H9 (cell line): ENCODE measurements around the gene NEK5. TPM values are rescaled to one million over a fixed set of nuclear protein-coding genes. Genes with fewer than 3 reads are reported as not detected.

Experiments used
- DNase-seq: peaks from one replicate; pipeline ENCODE4 v3.0.0-alpha.2; 2017
- H2AFZ ChIP-seq: one replicate; pipeline ENCODE4 v1.6.1; 2013; ENCODE audit warnings: mild to moderate bottlenecking, low read length, control low read depth, moderate library complexity
- H2AK5ac ChIP-seq: 2 replicates; pipeline ENCODE4 v1.6.1; 2013; ENCODE audit warnings: low read length, control low read depth, mixed read lengths; ENCODE audit not compliant: insufficient read length
- H2BK120ac ChIP-seq: one replicate; pipeline ENCODE4 v1.6.1; 2013; ENCODE audit warnings: low read depth, mild to moderate bottlenecking, low read length, control low read depth, inconsistent platforms; ENCODE audit not compliant: poor library complexity, severe bottlenecking
- H2BK12ac ChIP-seq: 2 replicates; pipeline ENCODE4 v1.6.1; 2013; ENCODE audit warnings: low read length, control low read depth, mixed read lengths, low read depth; ENCODE audit not compliant: insufficient read length
- H2BK15ac ChIP-seq: 2 replicates; pipeline ENCODE4 v1.6.1; 2013; ENCODE audit warnings: low read depth, low read length, control low read depth
- H2BK20ac ChIP-seq: one replicate; pipeline ENCODE4 v1.6.1; 2013; ENCODE audit warnings: low read depth, mild to moderate bottlenecking, low read length, control low read depth, inconsistent platforms; ENCODE audit not compliant: poor library complexity, severe bottlenecking
- H2BK5ac ChIP-seq: 2 replicates; pipeline ENCODE4 v1.6.1; 2013; ENCODE audit warnings: low read length, control low read depth, mixed read lengths; ENCODE audit not compliant: insufficient read length
- H3K14ac ChIP-seq: 2 replicates; pipeline ENCODE4 v1.6.1; 2013; ENCODE audit warnings: low read length, control low read depth; ENCODE audit not compliant: insufficient read depth
- H3K18ac ChIP-seq: 2 replicates; pipeline ENCODE4 v1.6.1; 2013; ENCODE audit warnings: low read depth, mild to moderate bottlenecking, mixed read lengths, low read length, control low read depth; ENCODE audit not compliant: insufficient read length
- H3K23ac ChIP-seq: 2 replicates; pipeline ENCODE4 v1.6.1; 2013; ENCODE audit warnings: low read length, control low read depth, mixed read lengths, low read depth; ENCODE audit not compliant: insufficient read length
- H3K23me2 ChIP-seq: 2 replicates; pipeline ENCODE4 v1.6.1; 2013; ENCODE audit warnings: low read depth, mild to moderate bottlenecking, mixed read lengths, low read length, control low read depth; ENCODE audit not compliant: insufficient read length, poor library complexity, severe bottlenecking
- H3K27ac ChIP-seq: 2 replicates; pipeline ENCODE4 v1.5.1; 2013; ENCODE audit warnings: low read length, control low read depth, mixed read lengths, low read depth; ENCODE audit not compliant: insufficient read length
- H3K27me3 ChIP-seq: 2 replicates; pipeline ENCODE4 v1.6.1; 2013; ENCODE audit warnings: low read length, control low read depth, inconsistent platforms; ENCODE audit not compliant: insufficient read depth
- H3K4ac ChIP-seq: 2 replicates; pipeline ENCODE4 v1.6.1; 2013; ENCODE audit warnings: low read depth, mild to moderate bottlenecking, control low read depth, inconsistent platforms, low read length, moderate library complexity
- H3K4me1 ChIP-seq: 2 replicates; pipeline ENCODE4 v1.6.1; 2013; ENCODE audit warnings: low read length, control low read depth, inconsistent platforms; ENCODE audit not compliant: insufficient read depth
- H3K4me2 ChIP-seq: 2 replicates; pipeline ENCODE4 v1.6.1; 2013; ENCODE audit warnings: low read length, control low read depth, mixed read lengths; ENCODE audit not compliant: insufficient read length, insufficient read depth
- H3K56ac ChIP-seq: 2 replicates; pipeline ENCODE4 v1.6.1; 2013; ENCODE audit warnings: low read depth, mild to moderate bottlenecking, mixed read lengths, low read length, control low read depth; ENCODE audit not compliant: insufficient read length
- H3K79me1 ChIP-seq: 2 replicates; pipeline ENCODE4 v1.6.1; 2013; ENCODE audit warnings: low read depth, mild to moderate bottlenecking, moderate library complexity, low read length, control low read depth, inconsistent platforms; ENCODE audit not compliant: insufficient read depth, poor library complexity, severe bottlenecking
- H3K79me2 ChIP-seq: 2 replicates; pipeline ENCODE4 v1.6.1; 2013; ENCODE audit warnings: low read length, control low read depth, inconsistent platforms; ENCODE audit not compliant: insufficient read depth
- H3K9ac ChIP-seq: 2 replicates; pipeline ENCODE4 v1.6.1; 2013; ENCODE audit warnings: low read length, control low read depth, mixed read lengths; ENCODE audit not compliant: insufficient read length; ENCODE audit errors: extremely low read depth
- H3K9me3 ChIP-seq: one replicate; pipeline ENCODE4 v1.6.1; 2013; ENCODE audit warnings: low read depth, low read length, inconsistent platforms; ENCODE audit not compliant: control insufficient read depth
- H3T11ph ChIP-seq: one replicate; pipeline ENCODE4 v1.6.1; 2013; ENCODE audit warnings: mild to moderate bottlenecking, low read length, control low read depth, inconsistent platforms
- H4K20me1 ChIP-seq: one replicate; pipeline ENCODE4 v1.6.1; 2013; ENCODE audit not compliant: control insufficient read depth, insufficient read length, insufficient read depth
- H4K5ac ChIP-seq: 2 replicates; pipeline ENCODE4 v1.6.1; 2013; ENCODE audit warnings: low read depth, mild to moderate bottlenecking, mixed read lengths, low read length, control low read depth; ENCODE audit not compliant: insufficient read length
- H4K8ac ChIP-seq: replicated peaks from 2 replicates; pipeline ENCODE4 v1.6.1; 2013; ENCODE audit warnings: low read length, control low read depth, mixed read lengths, low read depth; ENCODE audit not compliant: insufficient read length
- H4K91ac ChIP-seq: 2 replicates; pipeline ENCODE4 v1.6.1; 2013; ENCODE audit warnings: low read depth, mild to moderate bottlenecking, moderate library complexity, mixed read lengths, low read length, control low read depth; ENCODE audit not compliant: insufficient read length
- H3K27ac Mint-ChIP-seq, 3 experiments: 2 replicates in 2 of 3; 3 replicates in 1 of 3; pipeline ENCODE4 v1.8.0; 2020 to 2021; ENCODE audit warnings: mixed read lengths in 3 of 3, mild to moderate bottlenecking in 1 of 3, moderate library complexity in 1 of 3
- H3K27me3 Mint-ChIP-seq: 2 replicates; pipeline ENCODE4 v1.8.0; 2021; ENCODE audit warnings: low read depth, mild to moderate bottlenecking, moderate library complexity, mixed read lengths
- H3K36me3 Mint-ChIP-seq, 3 experiments: 2 replicates in 2 of 3; 3 replicates in 1 of 3; pipeline ENCODE4 v1.8.0; 2020 to 2021; ENCODE audit warnings: low read depth in 3 of 3, mixed read lengths in 3 of 3; ENCODE audit not compliant: insufficient read depth in 1 of 3
- H3K4me1 Mint-ChIP-seq, 2 experiments: 2 replicates each; pipeline ENCODE4 v1.8.0; 2020; ENCODE audit warnings: mixed read lengths in 2 of 2
- H3K4me3 Mint-ChIP-seq, 2 experiments: 2 replicates in 1 of 2; 3 replicates in 1 of 2; pipeline ENCODE4 v1.8.0; 2020 to 2021; ENCODE audit warnings: mild to moderate bottlenecking in 2 of 2, mixed read lengths in 2 of 2, moderate library complexity in 1 of 2
- H3K9me3 Mint-ChIP-seq, 2 experiments: 2 replicates in 1 of 2; 3 replicates in 1 of 2; pipeline ENCODE4 v1.8.0; 2020; ENCODE audit warnings: mild to moderate bottlenecking in 2 of 2, mixed read lengths in 2 of 2, moderate library complexity in 1 of 2
- CTCF ChIP-seq: fragments of 200-600 bp; sonication (generic); conservative IDR thresholded peaks from 3 replicates; pipeline ENCODE4 v1.8.0; 2021; ENCODE audit warnings: antibody characterized with exemption, mild to moderate bottlenecking
- WGBS: extraction: QIAGEN DNeasy Blood & Tissue Kit; methylation state at CpG from one replicate; pipeline ENCODE4 v1.1.7; 2013; ENCODE audit warnings: missing lambda C conversion rate, low lambda C conversion rate, mixed read lengths; ENCODE audit not compliant: insufficient read length; ENCODE audit errors: extremely low coverage; 5-methylcytosine and 5-hydroxymethylcytosine counted together
- total RNA-seq: library from RNA; stranded (reverse); gene quantifications from 2 replicates; pipeline ENCODE4 v1.2.1, GENCODE V29; 2021

Gene NEK5
- total RNA-seq, 1 experiment from 2014 or later = 0.26 TPM

GRCh38 chr13:52169839-52170238 is 41.0 kb upstream of the NEK5 start:
- Histone ChIP-seq H3K4me1 (no peaks in the 10 kb centered on the region), H3K56ac (no peak overlapping the region), H3K4ac (no peak overlapping the region), H2BK120ac (no peak overlapping the region), H4K20me1 (no peaks in the 10 kb centered on the region), H4K5ac (no peak overlapping the region), H3K79me2 (no peaks in the 10 kb centered on the region), H2BK20ac (no peak overlapping the region), H3K9me3 (no peaks in the 10 kb centered on the region), H4K8ac (no peak overlapping the region), H3K27ac (no peak overlapping the region), H3K18ac (no peak overlapping the region), H2BK5ac (no peak overlapping the region), H3K9ac (no peak overlapping the region), H4K91ac (no peak overlapping the region), H3K27me3 (no peaks in the 10 kb centered on the region), H3K4me2 (no peak overlapping the region), H2AK5ac (no peak overlapping the region), H3K23me2 (no peaks in the 10 kb centered on the region), H3K14ac (no peak overlapping the region), H3K23ac (no peak overlapping the region), H3K79me1 (no peaks in the 10 kb centered on the region), H3T11ph (no peak overlapping the region), H2BK12ac (no peak overlapping the region), H2AFZ (no peak overlapping the region), H2BK15ac (no peak overlapping the region)
- H3K4me3 Mint-ChIP-seq = no peak overlapping the region
- no peaks in the 10 kb centered on the region for H3K27me3 Mint-ChIP-seq
- no peaks in the 10 kb centered on the region for H3K9me3 Mint-ChIP-seq
- WGBS = no CpG with 5 or more reads among the region's 5 CpGs
- H3K27ac Mint-ChIP-seq = no peak overlapping the region
- DNase-seq = no peak
- peaks cover 0 to 57% (median 16%) of the 10 kb centered on the region in 3 experiments; a peak in 6 of 7 replicates for H3K36me3 Mint-ChIP-seq
- no peak for TF ChIP-seq CTCF
- no peaks in the 10 kb centered on the region for H3K4me1 Mint-ChIP-seq
